MM.1S (cell line): ENCODE results near the gene PORCN.

ENCODE experiments used
- EZH2 ChIP-seq: fragments of 300-600 bp; sonication (generic); optimal IDR thresholded peaks from 2 replicates; pipeline ENCODE3; 2017; ENCODE audit warnings: low read depth, mild to moderate bottlenecking, antibody characterized with exemption, low read length, mixed read lengths
- TF ChIP-seq, protein P1 (sequence below): fragments of 300-600 bp; sonication (generic); IDR thresholded peaks from 2 replicates; pipeline ENCODE4 v1.5.1; 2016; ENCODE audit warnings: antibody characterized with exemption, low read length, mixed read lengths

DNA sequence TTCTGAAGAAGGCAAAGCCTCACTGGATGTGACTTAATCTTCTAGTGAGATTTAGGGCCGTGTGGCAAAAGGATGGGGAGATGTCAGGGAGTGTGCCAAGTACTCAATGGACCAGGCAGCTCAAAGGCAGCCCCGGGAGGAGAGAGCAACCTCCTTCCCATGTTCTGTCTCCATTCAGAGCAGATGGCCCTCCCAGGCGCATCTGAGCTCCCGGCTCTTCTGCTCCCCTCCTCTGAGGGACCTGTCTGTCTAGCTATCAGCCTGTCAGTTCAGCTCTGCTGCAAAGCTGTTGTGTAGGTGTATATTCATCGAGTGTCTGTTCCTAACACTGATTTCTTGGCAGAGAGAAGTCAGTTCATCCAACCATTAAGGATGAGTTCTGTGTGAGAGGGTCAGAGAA lies 10.9 kb upstream of the PORCN start:
- TF ChIP-seq, protein P1, sequence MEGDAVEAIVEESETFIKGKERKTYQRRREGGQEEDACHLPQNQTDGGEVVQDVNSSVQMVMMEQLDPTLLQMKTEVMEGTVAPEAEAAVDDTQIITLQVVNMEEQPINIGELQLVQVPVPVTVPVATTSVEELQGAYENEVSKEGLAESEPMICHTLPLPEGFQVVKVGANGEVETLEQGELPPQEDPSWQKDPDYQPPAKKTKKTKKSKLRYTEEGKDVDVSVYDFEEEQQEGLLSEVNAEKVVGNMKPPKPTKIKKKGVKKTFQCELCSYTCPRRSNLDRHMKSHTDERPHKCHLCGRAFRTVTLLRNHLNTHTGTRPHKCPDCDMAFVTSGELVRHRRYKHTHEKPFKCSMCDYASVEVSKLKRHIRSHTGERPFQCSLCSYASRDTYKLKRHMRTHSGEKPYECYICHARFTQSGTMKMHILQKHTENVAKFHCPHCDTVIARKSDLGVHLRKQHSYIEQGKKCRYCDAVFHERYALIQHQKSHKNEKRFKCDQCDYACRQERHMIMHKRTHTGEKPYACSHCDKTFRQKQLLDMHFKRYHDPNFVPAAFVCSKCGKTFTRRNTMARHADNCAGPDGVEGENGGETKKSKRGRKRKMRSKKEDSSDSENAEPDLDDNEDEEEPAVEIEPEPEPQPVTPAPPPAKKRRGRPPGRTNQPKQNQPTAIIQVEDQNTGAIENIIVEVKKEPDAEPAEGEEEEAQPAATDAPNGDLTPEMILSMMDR = no peak
- TF ChIP-seq EZH2 = no peak
